ENCODE data around the gene GNG8. TPM values are rescaled to one million over a fixed set of nuclear protein-coding genes. Genes with fewer than 3 reads are reported as not detected.

GNG8 gene
- total RNA-seq, 1 donor from 2014 or later, result not detected

GRCh38 chr19:46598372-46598917 lies 37.6 kb downstream of the GNG8 start:
- Histone ChIP-seq H3K9ac (ENCODE audit: low read depth in 1 of 3, low read length in 3 of 3) (no peak overlapping the region), H3K27ac (ENCODE audit: low read depth, low read length) (no peak overlapping the region), H3K4me1 (ENCODE audit: control insufficient read depth in 3 of 3, insufficient read depth in 3 of 3, low read length in 3 of 3) (peaks cover 18 to 21% (median 19%) of the 10 kb centered on the region in 3 donors), H3K9me3 (ENCODE audit: control insufficient read depth in 3 of 3, low read length in 3 of 3) (peaks cover 0 to 4% (median 1%) of the 10 kb centered on the region in 3 donors), H3K36me3 (ENCODE audit: control insufficient read depth in 3 of 3, insufficient read depth in 3 of 3, low read length in 3 of 3) (no peaks in the 10 kb centered on the region), H3K27me3 (ENCODE audit: control insufficient read depth in 3 of 3, insufficient read depth in 3 of 3, low read length in 3 of 3) (no peaks in the 10 kb centered on the region), H3K4me3 (ENCODE audit: low read length in 3 of 3) (no peak overlapping the region)

- peaks cover 0 to 4% (median 1%) of the 10 kb centered on the region in 3 donors for H3K9me3 ChIP-seq (ENCODE audit: control insufficient read depth in 3 of 3, low read length in 3 of 3)
- H3K27ac ChIP-seq (ENCODE audit: low read depth, low read length), result no peak overlapping the region
- no peaks in the 10 kb centered on the region for H3K27me3 ChIP-seq (ENCODE audit: control insufficient read depth in 3 of 3, insufficient read depth in 3 of 3, low read length in 3 of 3)
- peaks cover 3 to 8% (median 6%) of the 10 kb centered on the region in 3 donors for H3K4me1 ChIP-seq (ENCODE audit: control insufficient read depth in 3 of 3, insufficient read depth in 3 of 3, low read length in 3 of 3)
- no peaks in the 10 kb centered on the region for H3K36me3 ChIP-seq (ENCODE audit: control insufficient read depth in 3 of 3, insufficient read depth in 3 of 3, low read length in 3 of 3)
- no peak overlapping the region for H3K4me3 ChIP-seq (ENCODE audit: low read length in 3 of 3)
- no peak overlapping the region for H3K9ac ChIP-seq (ENCODE audit: low read depth in 1 of 3, low read length in 3 of 3)
These were observed 40.0 kb downstream of the GNG8 start for GRCh38 chr19:46596008-46596407.

GRCh38 chr19:46591870-46592269 lies 44.1 kb downstream of the GNG8 start:
- no peaks in the 10 kb centered on the region for H3K4me1 ChIP-seq (ENCODE audit: control insufficient read depth in 3 of 3, insufficient read depth in 3 of 3, low read length in 3 of 3)
- no peak overlapping the region for H3K27ac ChIP-seq (ENCODE audit: low read depth, low read length)
- H3K9me3 ChIP-seq (ENCODE audit: control insufficient read depth in 3 of 3, low read length in 3 of 3), result no peaks in the 10 kb centered on the region
- no peak overlapping the region for H3K9ac ChIP-seq (ENCODE audit: low read depth in 1 of 3, low read length in 3 of 3)
- no peak overlapping the region for H3K4me3 ChIP-seq (ENCODE audit: low read length in 3 of 3)
- no peaks in the 10 kb centered on the region for H3K36me3 ChIP-seq (ENCODE audit: control insufficient read depth in 3 of 3, insufficient read depth in 3 of 3, low read length in 3 of 3)
- no peaks in the 10 kb centered on the region for H3K27me3 ChIP-seq (ENCODE audit: control insufficient read depth in 3 of 3, insufficient read depth in 3 of 3, low read length in 3 of 3)

- Histone ChIP-seq H3K27ac (ENCODE audit: low read depth, low read length) (no peak overlapping the region), H3K36me3 (ENCODE audit: control insufficient read depth in 3 of 3, insufficient read depth in 3 of 3, low read length in 3 of 3) (no peaks in the 10 kb centered on the region), H3K9me3 (ENCODE audit: control insufficient read depth in 3 of 3, low read length in 3 of 3) (no peaks in the 10 kb centered on the region), H3K27me3 (ENCODE audit: control insufficient read depth in 3 of 3, insufficient read depth in 3 of 3, low read length in 3 of 3) (no peaks in the 10 kb centered on the region), H3K9ac (ENCODE audit: low read depth in 1 of 3, low read length in 3 of 3) (no peak overlapping the region), H3K4me3 (ENCODE audit: low read length in 3 of 3) (no peak overlapping the region), H3K4me1 (ENCODE audit: control insufficient read depth in 3 of 3, insufficient read depth in 3 of 3, low read length in 3 of 3) (no peaks in the 10 kb centered on the region)
These were observed 44.7 kb downstream of the GNG8 start for GRCh38 chr19:46591254-46591653.

GRCh38 chr19:46587861-46588260 lies 48.1 kb downstream of the GNG8 start:
- Histone ChIP-seq H3K27ac (ENCODE audit: low read depth, low read length) (no peak overlapping the region), H3K9me3 (ENCODE audit: control insufficient read depth in 3 of 3, low read length in 3 of 3) (no peaks in the 10 kb centered on the region), H3K36me3 (ENCODE audit: control insufficient read depth in 3 of 3, insufficient read depth in 3 of 3, low read length in 3 of 3) (no peaks in the 10 kb centered on the region), H3K4me3 (ENCODE audit: low read length in 3 of 3) (no peak overlapping the region), H3K27me3 (ENCODE audit: control insufficient read depth in 3 of 3, insufficient read depth in 3 of 3, low read length in 3 of 3) (no peaks in the 10 kb centered on the region), H3K9ac (ENCODE audit: low read depth in 1 of 3, low read length in 3 of 3) (no peak overlapping the region), H3K4me1 (ENCODE audit: control insufficient read depth in 3 of 3, insufficient read depth in 3 of 3, low read length in 3 of 3) (no peaks in the 10 kb centered on the region)

- Histone ChIP-seq H3K4me3 (ENCODE audit: low read length in 3 of 3) (no peak overlapping the region), H3K36me3 (ENCODE audit: control insufficient read depth in 3 of 3, insufficient read depth in 3 of 3, low read length in 3 of 3) (no peaks in the 10 kb centered on the region), H3K27me3 (ENCODE audit: control insufficient read depth in 3 of 3, insufficient read depth in 3 of 3, low read length in 3 of 3) (no peaks in the 10 kb centered on the region), H3K9ac (ENCODE audit: low read depth in 1 of 3, low read length in 3 of 3) (no peak overlapping the region), H3K9me3 (ENCODE audit: control insufficient read depth in 3 of 3, low read length in 3 of 3) (no peaks in the 10 kb centered on the region), H3K4me1 (ENCODE audit: control insufficient read depth in 3 of 3, insufficient read depth in 3 of 3, low read length in 3 of 3) (no peaks in the 10 kb centered on the region), H3K27ac (ENCODE audit: low read depth, low read length) (no peak overlapping the region)
These were observed 49.7 kb downstream of the GNG8 start for GRCh38 chr19:46586294-46586693.

- no peak overlapping the region for H3K4me3 ChIP-seq (ENCODE audit: low read length in 3 of 3)
- no peak overlapping the region for H3K9ac ChIP-seq (ENCODE audit: low read depth in 1 of 3, low read length in 3 of 3)
- H3K9me3 ChIP-seq (ENCODE audit: control insufficient read depth in 3 of 3, low read length in 3 of 3), result no peaks in the 10 kb centered on the region
- H3K4me1 ChIP-seq (ENCODE audit: control insufficient read depth in 3 of 3, insufficient read depth in 3 of 3, low read length in 3 of 3), result no peaks in the 10 kb centered on the region
- no peak overlapping the region for H3K27ac ChIP-seq (ENCODE audit: low read depth, low read length)
- H3K27me3 ChIP-seq (ENCODE audit: control insufficient read depth in 3 of 3, insufficient read depth in 3 of 3, low read length in 3 of 3), result no peaks in the 10 kb centered on the region
- H3K36me3 ChIP-seq (ENCODE audit: control insufficient read depth in 3 of 3, insufficient read depth in 3 of 3, low read length in 3 of 3), result no peaks in the 10 kb centered on the region
These were observed 50.5 kb downstream of the GNG8 start for GRCh38 chr19:46585539-46585938.

Other genes with a start within 250 kb of the GNG8 start
- gene CCDC8, start 222.6 kb downstream of the GNG8 start, total RNA-seq, result 67.8 TPM
- 0.52 TPM for gene PNMA8C, start 207.3 kb downstream of the GNG8 start, total RNA-seq
- gene PNMA8A, start 164.6 kb downstream of the GNG8 start, total RNA-seq, result 21.4 TPM
- 3.7 TPM for gene PNMA8B, start 140.3 kb downstream of the GNG8 start, total RNA-seq
- gene CALM3, start 34.9 kb downstream of the GNG8 start, total RNA-seq, result 55.3 TPM
- 3.1 TPM for gene PTGIR, start 11.1 kb downstream of the GNG8 start, total RNA-seq
- 7.3 TPM for gene DACT3, start 25.0 kb upstream of the GNG8 start, total RNA-seq
- gene PRKD2, start 80.9 kb upstream of the GNG8 start, total RNA-seq, result 13.6 TPM
- gene FKRP, start 109.9 kb upstream of the GNG8 start, total RNA-seq, result 5.7 TPM
- gene STRN4, start 110.2 kb upstream of the GNG8 start, total RNA-seq, result 28.2 TPM
- gene SLC1A5, start 152.4 kb upstream of the GNG8 start, total RNA-seq, result 24.5 TPM
- 50.1 TPM for gene AP2S1, start 214.6 kb upstream of the GNG8 start, total RNA-seq
- 30.3 TPM for gene ARHGAP35, start 224.8 kb upstream of the GNG8 start, total RNA-seq